ENCODE measurements around the gene FERMT3. TPM values are rescaled to one million over a fixed set of nuclear protein-coding genes. Genes with fewer than 3 reads are reported as not detected.
A peak's percentile ranks its signal among the peaks of the same experiment; 100 is the strongest.

The FERMT3 gene
- total RNA-seq, 1 donor from 2014 or later = 1.4 TPM

DNA sequence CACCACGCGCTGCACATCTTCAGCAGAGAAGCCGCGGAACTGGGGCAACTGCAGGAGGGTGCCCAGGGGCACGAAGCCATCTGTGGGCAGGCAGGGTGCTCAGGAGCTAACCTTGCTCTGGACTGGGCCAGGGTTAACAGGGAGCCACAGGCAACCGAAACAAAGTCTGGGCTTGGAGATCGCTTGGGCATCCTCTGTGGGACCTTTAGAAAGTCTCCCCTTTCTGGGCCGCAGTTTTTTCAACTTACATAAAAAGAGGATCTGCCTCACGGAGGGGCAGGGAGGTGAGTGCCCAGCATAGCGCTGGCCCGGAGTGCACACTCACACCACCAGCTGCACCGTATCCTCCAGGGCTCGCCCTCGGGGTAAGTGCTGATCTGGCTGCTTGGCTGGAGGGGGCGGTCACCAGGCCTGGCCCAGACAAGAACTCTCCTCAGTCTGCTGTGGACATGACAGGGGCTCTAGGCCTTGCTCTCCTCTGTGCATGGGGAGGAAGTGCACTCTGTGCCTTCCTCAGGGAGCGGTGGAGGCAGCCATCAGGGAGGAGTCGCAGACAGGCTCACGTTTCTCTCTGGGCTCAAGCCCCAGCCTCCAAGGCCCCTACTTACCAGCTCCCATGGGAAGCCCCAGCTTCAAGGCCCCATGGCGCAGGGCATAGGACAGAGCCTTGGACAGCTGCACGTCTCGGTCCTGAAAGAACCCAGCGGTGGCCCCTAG, 18.5 kb downstream of the FERMT3 start:
- Mint-ChIP-seq H3K27me3 (ENCODE audit: unreplicated experiment) (no peaks in the 10 kb centered on the region), H3K9me3 (ENCODE audit: unreplicated experiment) (no peaks in the 10 kb centered on the region), H3K4me3 (ENCODE audit: unreplicated experiment) (peak overlapping the region; percentile 81), H3K27ac (ENCODE audit: unreplicated experiment) (peak overlapping the region; percentile 54), H3K4me1 (ENCODE audit: unreplicated experiment) (peaks cover 30% of the 10 kb centered on the region), H3K36me3 (ENCODE audit: unreplicated experiment) (no peaks in the 10 kb centered on the region)
- TF ChIP-seq, protein P1, sequence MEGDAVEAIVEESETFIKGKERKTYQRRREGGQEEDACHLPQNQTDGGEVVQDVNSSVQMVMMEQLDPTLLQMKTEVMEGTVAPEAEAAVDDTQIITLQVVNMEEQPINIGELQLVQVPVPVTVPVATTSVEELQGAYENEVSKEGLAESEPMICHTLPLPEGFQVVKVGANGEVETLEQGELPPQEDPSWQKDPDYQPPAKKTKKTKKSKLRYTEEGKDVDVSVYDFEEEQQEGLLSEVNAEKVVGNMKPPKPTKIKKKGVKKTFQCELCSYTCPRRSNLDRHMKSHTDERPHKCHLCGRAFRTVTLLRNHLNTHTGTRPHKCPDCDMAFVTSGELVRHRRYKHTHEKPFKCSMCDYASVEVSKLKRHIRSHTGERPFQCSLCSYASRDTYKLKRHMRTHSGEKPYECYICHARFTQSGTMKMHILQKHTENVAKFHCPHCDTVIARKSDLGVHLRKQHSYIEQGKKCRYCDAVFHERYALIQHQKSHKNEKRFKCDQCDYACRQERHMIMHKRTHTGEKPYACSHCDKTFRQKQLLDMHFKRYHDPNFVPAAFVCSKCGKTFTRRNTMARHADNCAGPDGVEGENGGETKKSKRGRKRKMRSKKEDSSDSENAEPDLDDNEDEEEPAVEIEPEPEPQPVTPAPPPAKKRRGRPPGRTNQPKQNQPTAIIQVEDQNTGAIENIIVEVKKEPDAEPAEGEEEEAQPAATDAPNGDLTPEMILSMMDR (IDR thresholded peaks at IDR 0.05) = no peak
- DNase-seq (ENCODE audit: extremely low spot score, unreplicated experiment) = no peak

DNA sequence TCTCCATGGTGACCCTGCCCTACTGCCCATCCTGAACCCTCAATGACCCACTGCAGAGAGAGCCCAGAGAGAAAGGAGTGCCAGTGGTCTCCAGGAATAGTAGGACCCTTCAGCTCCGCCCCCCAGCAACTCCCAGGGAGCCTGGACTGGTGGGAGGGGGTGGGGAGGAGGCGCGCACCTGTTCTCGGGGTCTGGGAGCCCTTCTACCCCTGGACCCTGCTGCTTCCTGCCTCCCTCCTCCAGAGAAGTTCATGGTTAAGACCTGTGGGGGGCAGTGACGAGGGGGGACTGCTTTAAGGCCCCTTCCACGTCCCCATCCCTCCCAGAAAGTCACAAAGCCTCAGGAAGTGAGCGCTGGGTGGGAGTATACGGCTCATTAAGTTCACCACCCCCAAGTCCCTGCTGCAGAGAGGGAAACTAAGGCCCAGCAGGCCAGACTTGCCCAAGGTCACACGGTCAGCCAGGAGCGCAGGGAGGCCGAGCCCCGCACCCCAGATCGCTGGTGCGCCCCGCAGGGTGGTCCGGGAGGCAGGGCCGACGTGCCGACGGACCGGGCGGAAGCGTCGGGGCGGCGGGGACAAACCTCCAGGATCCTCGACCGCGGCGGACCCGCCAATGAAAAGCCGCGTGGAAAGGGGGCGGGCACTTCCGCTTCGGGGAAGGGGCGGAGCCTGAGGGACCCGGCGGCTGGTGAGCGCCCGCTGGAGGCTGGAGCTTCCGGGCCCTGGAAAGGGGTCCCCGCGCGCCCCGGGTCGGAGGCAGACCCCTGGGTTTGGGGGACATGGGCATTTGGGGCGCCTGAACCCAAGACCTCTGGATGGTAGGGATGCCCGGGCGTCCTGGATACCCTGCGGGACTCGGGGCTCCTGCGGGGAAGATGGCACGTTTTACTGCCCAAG, 19.3 kb downstream of the FERMT3 start, which contains the start of the genes NUDT22 and TRPT1:
NUDT22 (plus strand) TSS at position 667 of the 899 bp plus-strand sequence. CDS start 379 bp downstream, outside the sequence.
TRPT1 (minus strand) TSS at position 579 of the 899 bp plus-strand sequence; CDS start at position 253, 326 bp downstream.
- H3K4me3 Mint-ChIP-seq (ENCODE audit: unreplicated experiment) = peak within 1 kb of the TSS; percentile 81
- no peaks in the 10 kb centered on the region for H3K36me3 Mint-ChIP-seq (ENCODE audit: unreplicated experiment)
- H3K9me3 Mint-ChIP-seq (ENCODE audit: unreplicated experiment) = no peaks in the 10 kb centered on the region
- TF ChIP-seq, protein P1 (IDR thresholded peaks at IDR 0.05) = no peak
- H3K27me3 Mint-ChIP-seq (ENCODE audit: unreplicated experiment) = no peaks in the 10 kb centered on the region
- DNase-seq (ENCODE audit: extremely low spot score, unreplicated experiment) = peak; percentile 96
- peaks cover 32% of the 10 kb centered on the region for H3K4me1 Mint-ChIP-seq (ENCODE audit: unreplicated experiment)
- peak within 1 kb of the TSS; percentile 74 for H3K27ac Mint-ChIP-seq (ENCODE audit: unreplicated experiment)

GRCh38 chr11:64226507-64227051, 20.1 kb downstream of the FERMT3 start:
- H3K27ac Mint-ChIP-seq (ENCODE audit: unreplicated experiment) = peak overlapping the region; percentile 64
- TF ChIP-seq, protein P1 (IDR thresholded peaks at IDR 0.05) = no peak
- no peaks in the 10 kb centered on the region for H3K9me3 Mint-ChIP-seq (ENCODE audit: unreplicated experiment)
- peak overlapping the region; percentile 81 for H3K4me3 Mint-ChIP-seq (ENCODE audit: unreplicated experiment)
- no peak for DNase-seq (ENCODE audit: extremely low spot score, unreplicated experiment)
- no peaks in the 10 kb centered on the region for H3K36me3 Mint-ChIP-seq (ENCODE audit: unreplicated experiment)
- H3K27me3 Mint-ChIP-seq (ENCODE audit: unreplicated experiment) = no peaks in the 10 kb centered on the region
- H3K4me1 Mint-ChIP-seq (ENCODE audit: unreplicated experiment) = peaks cover 37% of the 10 kb centered on the region

DNA sequence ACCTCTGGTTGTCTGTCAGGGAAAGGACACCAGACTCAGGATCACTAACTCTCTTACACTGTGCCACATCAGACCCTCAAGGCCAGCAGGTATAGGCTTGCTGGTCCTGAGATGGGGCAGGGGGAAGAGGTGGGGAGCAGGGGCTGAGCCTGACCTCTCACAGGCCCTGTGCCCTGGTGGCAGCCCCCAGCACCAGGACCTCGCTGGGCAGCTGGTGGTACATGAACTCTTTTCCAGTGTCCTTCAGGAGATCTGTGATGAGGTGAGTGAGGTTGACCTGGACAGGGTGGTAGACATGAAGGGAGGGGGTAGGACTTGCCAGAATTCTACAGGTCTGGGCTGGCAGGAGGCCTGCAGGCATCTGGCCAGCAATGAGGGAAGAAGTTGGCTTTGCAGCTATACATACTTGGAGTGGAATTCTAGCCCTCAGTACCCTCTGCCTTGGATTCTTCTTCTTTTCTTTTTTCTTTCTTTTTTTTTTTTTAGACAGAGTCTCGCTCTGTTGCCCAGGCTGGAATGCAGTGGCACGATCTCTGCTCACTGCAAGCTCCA, 21.0 kb downstream of the FERMT3 start:
- peaks cover 45% of the 10 kb centered on the region for H3K4me1 Mint-ChIP-seq (ENCODE audit: unreplicated experiment)
- TF ChIP-seq, protein P1 (IDR thresholded peaks at IDR 0.05) = no peak
- DNase-seq (ENCODE audit: extremely low spot score, unreplicated experiment) = no peak
- H3K27ac Mint-ChIP-seq (ENCODE audit: unreplicated experiment) = peak overlapping the region; percentile 38
- H3K27me3 Mint-ChIP-seq (ENCODE audit: unreplicated experiment) = no peaks in the 10 kb centered on the region
- H3K36me3 Mint-ChIP-seq (ENCODE audit: unreplicated experiment) = no peaks in the 10 kb centered on the region
- H3K9me3 Mint-ChIP-seq (ENCODE audit: unreplicated experiment) = no peaks in the 10 kb centered on the region
- H3K4me3 Mint-ChIP-seq (ENCODE audit: unreplicated experiment) = peak overlapping the region; percentile 81

Data from osteocyte (in vitro differentiated cells).